ENCODE results near the gene CYP26C1.

DNA sequence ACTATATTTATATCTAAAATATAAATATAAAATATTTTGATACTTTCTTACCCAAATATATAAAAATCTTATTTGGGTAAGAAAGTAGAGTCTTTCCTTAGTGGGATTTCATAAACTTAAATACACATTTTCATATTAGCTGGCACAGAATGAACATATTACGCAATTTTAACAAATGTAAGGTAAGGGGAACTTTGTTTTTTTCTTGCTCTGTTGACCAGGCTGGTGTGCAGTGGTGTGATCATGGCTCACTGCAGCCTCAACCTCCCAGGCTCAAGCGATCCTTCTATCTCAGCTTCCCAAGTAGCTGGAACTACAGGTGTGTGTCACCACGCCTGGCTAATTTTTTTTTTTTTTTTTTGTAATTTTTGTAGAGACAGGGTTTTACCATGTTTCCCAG lies 31.4 kb downstream of the CYP26C1 start:
- TF ChIP-seq, protein P1, sequence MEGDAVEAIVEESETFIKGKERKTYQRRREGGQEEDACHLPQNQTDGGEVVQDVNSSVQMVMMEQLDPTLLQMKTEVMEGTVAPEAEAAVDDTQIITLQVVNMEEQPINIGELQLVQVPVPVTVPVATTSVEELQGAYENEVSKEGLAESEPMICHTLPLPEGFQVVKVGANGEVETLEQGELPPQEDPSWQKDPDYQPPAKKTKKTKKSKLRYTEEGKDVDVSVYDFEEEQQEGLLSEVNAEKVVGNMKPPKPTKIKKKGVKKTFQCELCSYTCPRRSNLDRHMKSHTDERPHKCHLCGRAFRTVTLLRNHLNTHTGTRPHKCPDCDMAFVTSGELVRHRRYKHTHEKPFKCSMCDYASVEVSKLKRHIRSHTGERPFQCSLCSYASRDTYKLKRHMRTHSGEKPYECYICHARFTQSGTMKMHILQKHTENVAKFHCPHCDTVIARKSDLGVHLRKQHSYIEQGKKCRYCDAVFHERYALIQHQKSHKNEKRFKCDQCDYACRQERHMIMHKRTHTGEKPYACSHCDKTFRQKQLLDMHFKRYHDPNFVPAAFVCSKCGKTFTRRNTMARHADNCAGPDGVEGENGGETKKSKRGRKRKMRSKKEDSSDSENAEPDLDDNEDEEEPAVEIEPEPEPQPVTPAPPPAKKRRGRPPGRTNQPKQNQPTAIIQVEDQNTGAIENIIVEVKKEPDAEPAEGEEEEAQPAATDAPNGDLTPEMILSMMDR (IDR thresholded peaks at IDR 0.05), result no peak
- TF ChIP-seq POLR2A (IDR thresholded peaks at IDR 0.05), result no peak
